KOPT-K1 (cell line): Measurements from ENCODE around the gene PTCHD4.

Source experiments
- H3K27ac ChIP-seq: fragments of 200-600 bp; sonication (generic); 2 replicates; pipeline ENCODE4 v1.5.1; 2016; ENCODE audit warnings: antibody characterized with exemption, mild to moderate bottlenecking, low read depth, low read length; ENCODE audit not compliant: poor library complexity, severe bottlenecking
- H3K36me3 ChIP-seq: fragments of 200-600 bp; sonication (generic); 2 replicates; pipeline ENCODE4 v1.5.1; 2017; ENCODE audit warnings: antibody characterized with exemption, mild to moderate bottlenecking, low read length, moderate library complexity; ENCODE audit not compliant: insufficient read depth
- H3K9me3 ChIP-seq: fragments of 200-600 bp; sonication (generic); 2 replicates; pipeline ENCODE4 v1.5.1; 2017; ENCODE audit warnings: antibody characterized with exemption, low read length, mild to moderate bottlenecking; ENCODE audit not compliant: insufficient read depth, poor library complexity, severe bottlenecking

Gene PTCHD4

GRCh38 chr6:48080227-48081009, 30.6 kb downstream of the PTCHD4 start:
- no peaks in the 10 kb centered on the region for H3K9me3 ChIP-seq
- H3K27ac ChIP-seq, result no peak overlapping the region
- H3K36me3 ChIP-seq, result no peaks in the 10 kb centered on the region

DNA sequence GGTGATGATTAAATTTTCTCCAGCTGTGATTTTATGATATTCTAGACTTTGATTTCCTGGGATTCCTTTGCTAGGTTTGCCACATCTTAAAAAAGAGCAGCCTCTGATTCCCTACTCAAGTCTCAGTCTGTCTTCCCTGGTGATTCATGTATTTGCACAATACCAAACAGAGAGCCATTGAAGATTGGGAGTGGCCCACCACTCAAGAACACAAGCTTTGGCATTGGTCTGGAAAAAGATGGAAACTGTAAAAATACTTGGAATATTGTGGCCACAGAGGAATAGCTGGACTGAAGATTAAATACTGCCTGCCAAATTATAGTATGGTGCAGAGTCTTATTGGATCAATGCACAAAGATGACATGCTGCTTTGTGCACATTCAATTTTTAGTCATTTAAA, 32.9 kb downstream of the PTCHD4 start:
- no peaks in the 10 kb centered on the region for H3K36me3 ChIP-seq
- no peak overlapping the region for H3K27ac ChIP-seq
- H3K9me3 ChIP-seq, result no peaks in the 10 kb centered on the region

DNA sequence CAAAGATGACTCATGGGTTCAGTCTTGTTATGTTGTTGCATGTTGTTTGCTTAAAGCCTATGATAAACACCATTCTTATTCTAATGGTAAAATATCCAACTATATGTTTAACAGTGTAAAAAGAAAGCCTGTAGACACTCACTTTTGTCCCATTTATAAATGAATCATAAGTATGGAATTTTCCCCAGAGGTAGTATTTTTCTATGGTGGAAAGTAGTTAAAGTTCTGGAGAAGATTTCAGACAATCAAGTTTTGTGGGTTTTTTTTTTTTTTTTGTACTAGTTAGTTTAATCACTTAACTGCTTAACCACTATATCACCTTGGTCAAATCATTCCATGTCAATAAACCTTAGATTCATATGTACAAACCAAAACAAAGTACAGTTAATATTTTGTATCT, 35.8 kb downstream of the PTCHD4 start:
- no peak overlapping the region for H3K27ac ChIP-seq
- H3K36me3 ChIP-seq, result no peaks in the 10 kb centered on the region
- H3K9me3 ChIP-seq, result no peaks in the 10 kb centered on the region

DNA sequence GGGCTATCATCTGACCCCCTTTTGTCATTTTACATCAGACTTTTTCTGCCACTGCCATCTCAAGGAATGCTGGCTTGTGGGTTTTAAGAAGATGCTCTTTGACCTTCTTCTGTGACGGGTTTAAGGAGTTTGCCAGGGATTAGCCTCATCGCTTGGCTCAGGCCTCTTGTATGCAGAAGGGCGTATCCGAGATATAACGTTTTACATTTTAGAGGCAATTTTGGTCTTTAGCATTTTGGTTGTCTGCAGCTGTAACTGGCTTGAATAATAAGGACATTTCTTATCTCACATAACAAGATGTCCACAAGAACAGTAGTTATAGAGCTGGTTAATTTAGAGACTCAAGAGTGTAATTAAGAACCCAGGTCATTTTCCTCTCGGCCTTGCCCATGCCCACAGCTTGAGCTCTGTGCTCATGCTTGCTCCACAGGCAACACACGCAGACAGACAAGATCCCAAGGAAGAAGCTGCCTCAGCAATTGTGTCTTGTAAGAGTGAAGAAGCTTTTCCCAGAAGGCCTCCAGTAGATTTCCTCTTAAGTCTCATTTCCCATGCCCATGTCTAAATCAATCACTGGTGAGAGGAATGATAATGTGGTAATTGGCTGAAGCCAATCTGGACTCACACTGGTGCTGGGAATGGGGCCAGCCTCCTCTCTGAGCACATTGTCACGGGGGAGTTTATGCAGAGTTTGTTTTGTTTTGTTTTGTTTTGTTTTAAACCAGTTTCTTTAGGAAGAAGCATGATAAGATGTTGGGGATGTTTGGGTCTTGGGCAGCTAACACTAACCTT, 36.8 kb downstream of the PTCHD4 start:
- no peaks in the 10 kb centered on the region for H3K9me3 ChIP-seq
- H3K27ac ChIP-seq, result no peak overlapping the region
- H3K36me3 ChIP-seq, result no peaks in the 10 kb centered on the region

- Histone ChIP-seq H3K27ac (no peak overlapping the region), H3K9me3 (no peaks in the 10 kb centered on the region), H3K36me3 (no peaks in the 10 kb centered on the region)
Observed at GRCh38 chr6:48071833-48072232, 39.2 kb downstream of the PTCHD4 start.

DNA sequence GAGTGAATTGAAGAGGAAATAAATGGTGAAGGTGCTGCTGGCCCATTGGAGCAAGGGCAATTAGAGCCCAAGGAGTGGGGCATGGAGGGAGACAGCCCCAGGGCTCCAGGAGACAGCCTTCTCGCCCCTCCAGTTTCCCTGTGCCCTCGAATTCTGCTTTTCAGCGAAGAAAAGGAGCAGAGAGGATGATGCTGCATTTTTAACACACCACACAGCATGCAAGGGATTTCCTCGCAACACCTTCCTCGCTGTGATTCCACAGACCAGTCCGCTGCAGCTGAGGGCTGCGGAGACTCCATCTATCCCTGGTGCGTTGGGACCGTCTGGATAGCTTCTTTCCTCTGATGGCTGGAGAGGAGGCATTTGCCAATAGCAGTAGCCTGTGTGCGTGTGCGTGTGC, 41.7 kb downstream of the PTCHD4 start:
- Histone ChIP-seq H3K36me3 (no peaks in the 10 kb centered on the region), H3K27ac (no peak overlapping the region), H3K9me3 (no peaks in the 10 kb centered on the region)

DNA sequence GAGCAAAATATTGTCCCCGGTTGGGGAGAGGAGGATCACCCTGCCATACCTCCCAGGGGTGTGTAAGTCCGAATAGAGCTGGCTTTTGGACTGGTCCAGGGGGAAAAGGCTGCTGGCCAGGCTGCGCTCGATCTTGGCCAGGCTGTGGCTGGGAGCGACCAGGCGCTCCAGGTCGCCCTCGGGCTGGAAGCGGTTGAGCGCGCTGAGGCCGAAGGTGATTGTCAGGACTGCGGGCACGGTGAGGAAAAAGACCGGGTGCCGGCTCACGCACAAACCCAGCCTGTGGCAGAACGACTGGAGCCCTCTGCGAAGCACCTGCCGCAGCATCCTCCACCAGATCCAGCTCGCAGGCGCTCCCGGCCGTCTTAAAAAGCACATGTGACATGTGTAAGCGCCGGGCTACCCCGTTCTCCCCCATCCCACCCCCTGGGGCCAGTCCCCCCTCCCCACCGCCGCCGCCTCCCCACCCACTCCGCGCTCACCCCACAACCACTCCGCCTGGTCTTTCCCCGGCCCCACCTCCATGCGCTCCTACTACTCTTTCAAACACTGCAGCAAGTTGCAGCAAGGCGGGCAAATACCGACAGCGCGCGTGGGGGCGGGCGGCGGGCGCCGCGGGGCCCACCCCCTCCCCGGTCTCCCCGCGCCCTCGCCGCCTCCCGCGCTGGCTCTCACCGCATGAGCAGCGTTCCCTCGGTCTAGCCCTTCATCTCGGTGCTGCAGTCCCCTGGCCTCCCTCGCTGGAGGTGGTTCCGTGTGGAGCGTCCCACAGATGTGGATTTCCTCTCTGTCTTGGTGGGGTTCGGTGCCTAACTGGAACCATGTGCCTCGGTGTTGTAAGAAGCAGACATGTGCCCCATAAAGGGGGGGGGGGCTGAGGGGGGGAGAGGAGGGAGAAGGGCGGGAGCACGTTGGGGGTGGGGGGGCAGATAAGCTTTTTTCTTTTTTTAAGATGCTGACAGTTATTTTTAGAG, 42.4 kb downstream of the PTCHD4 start:
- no peaks in the 10 kb centered on the region for H3K36me3 ChIP-seq
- no peak overlapping the region for H3K27ac ChIP-seq

DNA sequence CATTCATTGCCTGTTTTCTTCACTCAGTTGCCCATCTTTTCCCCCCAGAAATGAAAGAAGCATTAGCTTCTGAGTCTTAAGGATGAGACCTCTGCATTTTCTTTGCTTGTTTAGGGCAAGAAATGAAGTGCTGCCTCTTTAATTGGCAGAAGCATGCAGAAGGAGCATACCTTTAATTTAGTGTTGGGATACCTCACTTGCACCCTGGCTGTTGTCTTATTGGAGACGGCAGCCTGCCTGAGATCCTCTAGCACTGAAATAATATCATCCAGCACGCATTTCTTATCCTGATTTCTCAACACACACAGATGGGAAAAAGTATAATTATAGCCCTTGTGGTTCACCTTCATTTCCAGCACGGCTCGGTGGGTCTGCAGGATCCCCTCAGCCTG, 43.1 kb downstream of the PTCHD4 start:
- Histone ChIP-seq H3K36me3 (no peaks in the 10 kb centered on the region), H3K9me3 (no peaks in the 10 kb centered on the region), H3K27ac (no peak overlapping the region)

More for the DNA sequence above, 42.4 kb downstream of the PTCHD4 start:
- H3K9me3 ChIP-seq, result no peaks in the 10 kb centered on the region

DNA sequence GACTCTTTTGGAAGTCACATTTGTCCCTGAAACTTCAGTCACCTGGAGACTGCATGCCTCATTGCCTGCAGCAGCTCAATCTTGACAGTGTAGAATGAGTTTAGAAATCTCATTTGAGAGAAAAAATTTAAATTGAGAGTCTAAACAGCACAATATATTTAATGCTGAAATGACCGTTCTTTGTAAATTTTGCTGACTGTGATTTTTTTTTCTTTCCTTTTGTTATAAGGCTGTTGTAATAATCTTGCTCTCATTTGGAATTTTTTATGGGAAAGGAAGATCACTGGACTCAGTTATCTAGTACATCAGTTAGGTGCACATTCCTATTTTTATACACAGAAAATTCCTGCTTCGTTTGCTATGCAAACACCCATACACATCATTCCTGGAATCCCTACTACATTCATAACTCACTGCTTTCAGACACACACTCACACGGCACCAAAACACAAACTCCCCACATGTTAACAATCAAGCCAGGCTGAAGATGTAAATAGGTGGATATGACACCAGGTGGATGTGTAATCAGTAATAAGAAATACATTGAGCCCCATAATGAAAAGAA, 43.8 kb downstream of the PTCHD4 start:
- H3K9me3 ChIP-seq, result no peaks in the 10 kb centered on the region
- H3K36me3 ChIP-seq, result no peaks in the 10 kb centered on the region
- H3K27ac ChIP-seq, result no peak overlapping the region

DNA sequence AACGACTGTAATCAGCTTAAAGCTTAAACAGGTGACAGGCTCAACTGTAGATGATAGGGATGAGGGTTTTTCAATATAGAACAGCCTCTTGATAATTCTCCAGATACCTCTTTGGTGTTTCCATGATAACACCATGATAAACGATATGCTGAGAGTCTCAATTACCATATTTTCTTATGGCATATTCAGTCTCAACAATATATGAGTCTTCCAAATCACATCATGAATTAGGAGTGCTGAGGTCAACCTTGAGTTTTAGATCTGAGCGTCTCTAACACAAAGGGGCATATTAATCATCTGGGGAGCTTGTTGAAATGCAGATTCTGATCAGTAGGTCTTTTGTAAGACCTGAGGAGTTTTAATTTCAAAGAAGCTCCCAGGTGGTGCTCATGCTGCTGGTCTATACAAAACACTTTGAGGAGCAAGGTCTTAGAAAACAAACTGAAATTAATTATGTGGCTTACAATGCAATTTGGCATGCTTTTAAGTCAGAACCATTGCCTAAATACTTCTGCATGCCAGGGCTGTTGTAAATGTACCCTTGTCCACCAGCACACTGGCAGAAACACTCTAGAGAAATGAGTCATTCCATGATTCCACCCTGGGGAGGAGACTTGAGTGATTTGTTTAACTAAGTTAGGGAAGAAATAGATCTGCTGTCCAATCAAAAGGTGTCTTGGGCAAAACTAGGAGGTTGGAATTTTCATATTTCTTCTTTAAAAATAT, 49.6 kb downstream of the PTCHD4 start:
- no peaks in the 10 kb centered on the region for H3K36me3 ChIP-seq
- no peaks in the 10 kb centered on the region for H3K9me3 ChIP-seq
- no peak overlapping the region for H3K27ac ChIP-seq
